Stomach (tissue), 4 donors: Measurements from ENCODE around the gene OSTM1.

Experiments
- CTCF ChIP-seq, 7 experiments: fragments of 450-650 bp in 4 of 7; fragments of 200-600 bp in 3 of 7; sonication (generic) in 3 of 7; IDR thresholded peaks; one replicate each; pipeline ENCODE4 v1.5.1; 2016 to 2019; ENCODE audit warnings: antibody characterized with exemption in 7 of 7, control low read depth in 2 of 7, mild to moderate bottlenecking in 1 of 7
- EP300 ChIP-seq: sonication (generic); formaldehyde crosslinking; IDR thresholded peaks from one replicate; pipeline ENCODE4 v1.6.1; 2017; ENCODE audit warnings: antibody characterized with exemption
- POLR2A ChIP-seq, 4 donors: fragments of 450-650 bp; IDR thresholded peaks; one replicate each; pipeline ENCODE4 v1.6.1; 2016; ENCODE audit warnings: antibody characterized with exemption in 4 of 4, control low read depth in 2 of 4, mild to moderate bottlenecking in 1 of 4, moderate library complexity in 1 of 4
- POLR2AphosphoS5 ChIP-seq, 3 donors: sonication (generic); formaldehyde crosslinking; IDR thresholded peaks; one replicate each; pipeline ENCODE4 v1.6.1; 2016; ENCODE audit warnings: antibody characterized with exemption in 3 of 3

DNA sequence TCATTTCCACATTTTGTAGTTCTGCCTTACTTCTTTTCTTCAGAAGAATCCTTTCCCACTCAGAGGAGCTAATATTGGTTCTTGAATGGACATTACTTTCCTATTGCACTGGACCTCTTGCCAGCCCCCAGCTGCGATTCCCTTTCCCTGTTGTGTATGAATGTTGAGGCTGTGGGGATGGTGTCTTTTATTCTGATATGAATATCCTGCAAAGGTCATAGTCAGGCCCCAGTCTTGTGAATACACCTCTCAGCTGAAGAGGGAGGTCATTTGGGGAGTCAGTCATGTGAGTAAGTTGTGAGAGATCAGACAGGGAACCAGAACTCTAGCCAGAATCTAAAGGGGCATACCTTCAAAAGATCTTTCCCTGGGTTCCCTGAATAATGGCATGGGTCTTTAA lies 32.6 kb upstream of the OSTM1 start:
- no peak for TF ChIP-seq CTCF (IDR thresholded peaks at IDR 0.05)
- no peak for TF ChIP-seq POLR2AphosphoS5 (IDR thresholded peaks at IDR 0.05)
- TF ChIP-seq EP300: no peak
- no peak for TF ChIP-seq POLR2A (IDR thresholded peaks at IDR 0.05)
